Nephron progenitor cell (in vitro differentiated cells): ENCODE data around the gene ZNF784.

ENCODE experiments used
- DNase-seq: peaks from one replicate; pipeline ENCODE4 v3.0.0; 2021
- H3K27ac Mint-ChIP-seq: 2 replicates; pipeline ENCODE4 v1.8.0; 2021; ENCODE audit warnings: mild to moderate bottlenecking, moderate library complexity, mixed read lengths
- H3K27me3 Mint-ChIP-seq: 2 replicates; pipeline ENCODE4 v1.8.0; 2021; ENCODE audit warnings: mild to moderate bottlenecking, low read depth, mixed read lengths; ENCODE audit not compliant: poor library complexity
- H3K36me3 Mint-ChIP-seq: 2 replicates; pipeline ENCODE4 v1.8.0; 2021; ENCODE audit warnings: low read depth, mixed read lengths
- H3K4me1 Mint-ChIP-seq: 2 replicates; pipeline ENCODE4 v1.8.0; 2021; ENCODE audit warnings: mixed read lengths
- H3K4me3 Mint-ChIP-seq: 2 replicates; pipeline ENCODE4 v1.8.0; 2021; ENCODE audit warnings: mild to moderate bottlenecking, moderate library complexity, mixed read lengths
- H3K9me3 Mint-ChIP-seq: 2 replicates; pipeline ENCODE4 v1.8.0; 2021; ENCODE audit warnings: mild to moderate bottlenecking, moderate library complexity, mixed read lengths
- TF ChIP-seq, protein P1 (sequence below): fragments of 200-600 bp; sonication (generic); IDR thresholded peaks from 2 replicates; pipeline ENCODE4 v1.5.0; 2021; ENCODE audit warnings: antibody characterized with exemption

The ZNF784 gene

DNA sequence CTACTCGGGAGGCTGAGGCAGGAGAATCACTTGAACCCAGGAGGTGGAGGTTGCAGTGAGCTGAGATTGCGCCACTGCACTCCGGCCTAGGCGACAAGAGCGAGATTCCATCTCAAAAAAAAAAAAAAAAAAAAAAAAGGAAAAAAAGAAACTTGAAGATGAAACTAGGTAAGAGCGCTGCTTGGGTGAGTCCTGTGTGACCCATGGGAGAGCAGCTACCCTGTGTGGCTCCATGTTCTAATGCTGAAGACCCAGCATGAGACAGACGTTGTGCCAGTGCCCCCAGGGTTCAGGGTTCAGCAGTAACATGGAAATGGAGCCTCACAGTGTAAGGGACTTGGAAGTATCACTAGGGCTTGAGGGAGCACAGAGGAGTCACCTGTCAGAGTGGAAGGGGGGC, 5.9 kb downstream of the ZNF784 start:
- Mint-ChIP-seq H3K36me3 (peaks cover 33% of the 10 kb centered on the region), H3K9me3 (no peaks in the 10 kb centered on the region), H3K27me3 (no peaks in the 10 kb centered on the region), H3K4me3 (no peak overlapping the region), H3K4me1 (peaks cover 9% of the 10 kb centered on the region), H3K27ac (peak overlapping the region; percentile 77)
- no peak for DNase-seq
- TF ChIP-seq, protein P1, sequence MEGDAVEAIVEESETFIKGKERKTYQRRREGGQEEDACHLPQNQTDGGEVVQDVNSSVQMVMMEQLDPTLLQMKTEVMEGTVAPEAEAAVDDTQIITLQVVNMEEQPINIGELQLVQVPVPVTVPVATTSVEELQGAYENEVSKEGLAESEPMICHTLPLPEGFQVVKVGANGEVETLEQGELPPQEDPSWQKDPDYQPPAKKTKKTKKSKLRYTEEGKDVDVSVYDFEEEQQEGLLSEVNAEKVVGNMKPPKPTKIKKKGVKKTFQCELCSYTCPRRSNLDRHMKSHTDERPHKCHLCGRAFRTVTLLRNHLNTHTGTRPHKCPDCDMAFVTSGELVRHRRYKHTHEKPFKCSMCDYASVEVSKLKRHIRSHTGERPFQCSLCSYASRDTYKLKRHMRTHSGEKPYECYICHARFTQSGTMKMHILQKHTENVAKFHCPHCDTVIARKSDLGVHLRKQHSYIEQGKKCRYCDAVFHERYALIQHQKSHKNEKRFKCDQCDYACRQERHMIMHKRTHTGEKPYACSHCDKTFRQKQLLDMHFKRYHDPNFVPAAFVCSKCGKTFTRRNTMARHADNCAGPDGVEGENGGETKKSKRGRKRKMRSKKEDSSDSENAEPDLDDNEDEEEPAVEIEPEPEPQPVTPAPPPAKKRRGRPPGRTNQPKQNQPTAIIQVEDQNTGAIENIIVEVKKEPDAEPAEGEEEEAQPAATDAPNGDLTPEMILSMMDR, result no peak

- peaks cover 5% of the 10 kb centered on the region for H3K4me1 Mint-ChIP-seq
- H3K9me3 Mint-ChIP-seq, result no peaks in the 10 kb centered on the region
- no peak overlapping the region for H3K4me3 Mint-ChIP-seq
- TF ChIP-seq, protein P1, result no peak
- DNase-seq, result no peak
- H3K27ac Mint-ChIP-seq, result peak overlapping the region; percentile 93
- no peaks in the 10 kb centered on the region for H3K27me3 Mint-ChIP-seq
- peaks cover 39% of the 10 kb centered on the region for H3K36me3 Mint-ChIP-seq
Measured at GRCh38 chr19:55617426-55617825, 6.9 kb downstream of the ZNF784 start.

DNA sequence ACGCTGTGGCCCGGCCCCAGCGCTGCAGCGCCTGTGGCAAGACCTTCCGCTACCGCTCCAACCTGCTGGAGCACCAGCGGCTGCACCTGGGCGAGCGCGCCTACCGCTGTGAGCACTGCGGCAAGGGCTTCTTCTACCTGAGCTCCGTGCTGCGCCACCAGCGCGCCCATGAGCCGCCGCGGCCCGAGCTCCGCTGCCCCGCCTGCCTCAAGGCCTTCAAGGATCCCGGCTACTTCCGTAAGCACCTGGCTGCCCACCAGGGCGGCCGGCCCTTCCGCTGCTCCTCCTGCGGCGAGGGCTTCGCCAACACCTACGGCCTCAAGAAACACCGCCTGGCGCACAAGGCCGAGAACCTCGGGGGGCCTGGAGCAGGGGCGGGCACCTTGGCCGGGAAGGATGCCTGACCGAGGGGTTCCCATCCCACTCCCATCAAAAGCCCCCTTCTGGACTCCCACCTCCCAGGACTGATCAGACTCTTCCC, 7.9 kb downstream of the ZNF784 start:
- Mint-ChIP-seq H3K4me1 (peaks cover 5% of the 10 kb centered on the region), H3K9me3 (no peaks in the 10 kb centered on the region), H3K4me3 (no peak overlapping the region), H3K36me3 (peaks cover 42% of the 10 kb centered on the region), H3K27me3 (no peaks in the 10 kb centered on the region), H3K27ac (no peak overlapping the region)
- TF ChIP-seq, protein P1, result no peak
- DNase-seq, result no peak

DNA sequence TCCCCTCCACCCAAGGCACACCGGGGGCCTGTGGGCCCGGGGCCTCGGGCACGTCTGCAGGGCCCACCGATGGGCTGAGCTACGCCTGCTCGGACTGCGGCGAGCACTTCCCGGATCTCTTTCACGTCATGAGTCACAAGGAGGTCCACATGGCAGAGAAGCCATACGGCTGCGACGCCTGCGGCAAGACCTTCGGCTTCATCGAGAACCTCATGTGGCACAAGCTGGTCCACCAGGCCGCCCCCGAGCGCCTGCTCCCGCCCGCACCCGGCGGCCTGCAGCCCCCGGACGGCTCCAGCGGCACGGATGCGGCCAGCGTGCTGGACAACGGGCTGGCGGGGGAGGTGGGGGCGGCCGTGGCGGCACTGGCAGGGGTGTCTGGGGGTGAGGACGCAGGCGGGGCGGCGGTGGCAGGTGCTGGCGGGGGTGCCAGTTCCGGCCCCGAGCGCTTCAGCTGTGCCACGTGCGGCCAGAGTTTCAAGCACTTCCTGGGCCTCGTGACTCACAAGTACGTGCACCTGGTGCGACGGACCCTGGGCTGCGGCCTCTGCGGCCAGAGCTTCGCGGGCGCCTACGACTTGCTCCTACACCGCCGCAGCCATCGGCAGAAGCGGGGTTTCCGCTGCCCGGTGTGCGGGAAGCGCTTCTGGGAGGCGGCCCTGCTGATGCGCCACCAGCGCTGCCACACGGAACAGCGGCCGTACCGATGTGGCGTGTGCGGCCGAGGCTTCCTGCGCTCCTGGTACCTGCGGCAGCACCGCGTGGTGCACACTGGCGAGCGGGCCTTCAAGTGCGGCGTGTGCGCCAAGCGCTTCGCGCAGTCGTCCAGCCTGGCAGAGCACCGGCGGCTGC, 8.6 kb downstream of the ZNF784 start:
- Mint-ChIP-seq H3K4me1 (peaks cover 8% of the 10 kb centered on the region), H3K9me3 (no peaks in the 10 kb centered on the region), H3K36me3 (peaks cover 44% of the 10 kb centered on the region), H3K4me3 (no peak overlapping the region), H3K27ac (no peak overlapping the region), H3K27me3 (no peaks in the 10 kb centered on the region)
- TF ChIP-seq, protein P1, result no peak
- no peak for DNase-seq

DNA sequence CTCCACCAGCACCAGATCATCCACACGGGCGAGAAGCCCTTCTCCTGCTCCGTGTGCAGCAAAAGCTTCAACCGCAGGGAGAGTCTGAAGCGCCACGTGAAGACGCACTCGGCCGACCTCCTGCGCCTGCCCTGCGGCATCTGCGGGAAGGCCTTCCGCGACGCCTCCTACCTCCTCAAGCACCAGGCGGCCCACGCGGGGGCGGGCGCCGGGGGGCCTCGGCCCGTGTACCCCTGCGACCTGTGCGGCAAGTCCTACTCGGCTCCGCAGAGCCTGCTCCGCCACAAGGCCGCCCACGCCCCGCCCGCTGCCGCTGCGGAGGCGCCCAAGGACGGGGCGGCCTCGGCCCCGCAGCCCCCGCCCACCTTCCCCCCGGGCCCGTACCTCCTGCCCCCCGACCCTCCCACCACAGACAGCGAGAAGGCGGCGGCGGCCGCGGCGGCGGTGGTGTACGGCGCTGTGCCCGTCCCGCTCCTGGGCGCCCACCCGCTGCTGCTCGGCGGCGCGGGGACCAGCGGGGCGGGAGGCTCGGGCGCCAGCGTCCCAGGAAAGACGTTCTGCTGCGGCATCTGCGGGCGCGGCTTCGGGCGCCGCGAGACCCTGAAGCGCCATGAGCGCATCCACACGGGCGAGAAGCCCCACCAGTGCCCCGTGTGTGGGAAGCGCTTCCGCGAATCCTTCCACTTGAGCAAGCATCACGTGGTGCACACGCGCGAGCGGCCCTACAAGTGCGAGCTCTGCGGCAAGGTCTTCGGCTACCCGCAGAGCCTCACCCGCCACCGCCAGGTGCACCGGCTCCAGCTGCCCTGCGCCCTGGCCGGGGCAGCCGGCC, 9.4 kb downstream of the ZNF784 start:
- Mint-ChIP-seq H3K27me3 (no peaks in the 10 kb centered on the region), H3K9me3 (no peaks in the 10 kb centered on the region), H3K27ac (no peak overlapping the region), H3K4me1 (peaks cover 12% of the 10 kb centered on the region), H3K4me3 (no peak overlapping the region), H3K36me3 (peaks cover 44% of the 10 kb centered on the region)
- TF ChIP-seq, protein P1, result no peak
- no peak for DNase-seq
